Measurements from ENCODE around the gene ADAM12. TPM values are rescaled to one million over a fixed set of nuclear protein-coding genes. Genes with fewer than 3 reads are reported as not detected.

ADAM12 gene
- total RNA-seq, 2 donors from 2014 or later = 0.14 to 1.9 TPM

GRCh38 chr10:126133082-126133620 is 255.1 kb downstream of the ADAM12 start:
- intact Hi-C loops (cut with DNase I) = no loop called here
- TF ChIP-seq, protein P1, sequence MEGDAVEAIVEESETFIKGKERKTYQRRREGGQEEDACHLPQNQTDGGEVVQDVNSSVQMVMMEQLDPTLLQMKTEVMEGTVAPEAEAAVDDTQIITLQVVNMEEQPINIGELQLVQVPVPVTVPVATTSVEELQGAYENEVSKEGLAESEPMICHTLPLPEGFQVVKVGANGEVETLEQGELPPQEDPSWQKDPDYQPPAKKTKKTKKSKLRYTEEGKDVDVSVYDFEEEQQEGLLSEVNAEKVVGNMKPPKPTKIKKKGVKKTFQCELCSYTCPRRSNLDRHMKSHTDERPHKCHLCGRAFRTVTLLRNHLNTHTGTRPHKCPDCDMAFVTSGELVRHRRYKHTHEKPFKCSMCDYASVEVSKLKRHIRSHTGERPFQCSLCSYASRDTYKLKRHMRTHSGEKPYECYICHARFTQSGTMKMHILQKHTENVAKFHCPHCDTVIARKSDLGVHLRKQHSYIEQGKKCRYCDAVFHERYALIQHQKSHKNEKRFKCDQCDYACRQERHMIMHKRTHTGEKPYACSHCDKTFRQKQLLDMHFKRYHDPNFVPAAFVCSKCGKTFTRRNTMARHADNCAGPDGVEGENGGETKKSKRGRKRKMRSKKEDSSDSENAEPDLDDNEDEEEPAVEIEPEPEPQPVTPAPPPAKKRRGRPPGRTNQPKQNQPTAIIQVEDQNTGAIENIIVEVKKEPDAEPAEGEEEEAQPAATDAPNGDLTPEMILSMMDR (IDR thresholded peaks at IDR 0.05) = no peak
- TF ChIP-seq POLR2AphosphoS5 (IDR thresholded peaks at IDR 0.05) = no peak
- TF ChIP-seq POLR2A (IDR thresholded peaks at IDR 0.05) = no peak
- Histone ChIP-seq H3K9me3 (no peaks in the 10 kb centered on the region), H3K4me1 (replicated peaks) (no peaks in the 10 kb centered on the region), H3K36me3 (no peaks in the 10 kb centered on the region), H3K4me3 (no peak overlapping the region), H3K27ac (no peak overlapping the region), H3K27me3 (replicated peaks; ENCODE audit: insufficient read depth) (no peaks in the 10 kb centered on the region)
- 94% methylated on average over 9 of the region's 9 CpGs for WGBS
- no peak for DNase-seq (ENCODE audit: low spot score)

DNA sequence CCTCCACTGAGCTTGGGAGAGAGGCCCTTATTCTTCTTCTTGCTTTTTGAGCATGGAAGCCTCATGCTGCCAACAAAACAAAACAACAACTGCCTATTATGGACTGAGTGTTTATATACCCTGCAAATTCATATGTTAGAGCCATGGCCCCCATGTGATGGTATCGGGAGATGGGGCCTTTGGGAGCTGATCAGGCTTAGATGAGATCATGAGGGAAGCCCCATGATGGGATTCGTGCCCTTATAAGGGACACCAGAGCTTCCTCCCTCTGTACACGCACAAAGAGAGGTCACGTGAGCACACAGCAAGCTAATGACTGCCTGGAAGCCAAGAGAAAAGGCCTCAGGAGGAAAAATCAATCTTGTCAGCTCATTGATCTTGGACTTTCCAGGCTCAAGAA is 256.9 kb downstream of the ADAM12 start:
- H3K4me1 ChIP-seq (replicated peaks) = no peaks in the 10 kb centered on the region
- intact Hi-C loops (cut with DNase I) = no loop called here
- no peak for TF ChIP-seq POLR2AphosphoS5 (IDR thresholded peaks at IDR 0.05)
- TF ChIP-seq POLR2A (IDR thresholded peaks at IDR 0.05) = no peak
- no peaks in the 10 kb centered on the region for H3K27me3 ChIP-seq (replicated peaks; ENCODE audit: insufficient read depth)
- DNase-seq (ENCODE audit: low spot score) = no peak
- no peaks in the 10 kb centered on the region for H3K36me3 ChIP-seq
- WGBS = 82% methylated on average over 4 of the region's 4 CpGs
- no peaks in the 10 kb centered on the region for H3K9me3 ChIP-seq
- no peak overlapping the region for H3K4me3 ChIP-seq
- H3K27ac ChIP-seq = no peak overlapping the region

DNA sequence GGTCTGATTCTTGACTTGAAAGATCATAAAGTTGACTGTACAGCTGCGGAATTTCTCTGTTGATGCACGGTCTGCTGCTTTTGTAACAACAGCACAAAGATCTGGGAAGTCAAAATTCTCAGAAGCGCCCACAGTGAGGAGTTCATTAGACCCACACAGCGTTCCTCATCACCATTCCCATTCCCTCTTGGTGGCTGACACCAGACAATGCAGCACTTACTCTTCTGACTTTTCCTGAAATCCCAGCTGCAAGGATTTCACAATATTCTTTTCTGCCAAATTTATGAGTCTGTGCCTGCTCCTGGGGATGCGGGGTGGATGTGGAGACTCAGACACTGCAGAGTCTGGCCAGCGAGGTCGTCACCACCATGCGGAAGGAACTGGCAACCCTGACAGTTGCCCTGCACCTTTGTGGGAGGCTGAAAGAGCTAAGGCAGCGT is 258.0 kb downstream of the ADAM12 start:
- Histone ChIP-seq H3K36me3 (no peaks in the 10 kb centered on the region), H3K9me3 (no peaks in the 10 kb centered on the region), H3K27me3 (replicated peaks; ENCODE audit: insufficient read depth) (no peaks in the 10 kb centered on the region), H3K4me3 (no peak overlapping the region), H3K27ac (no peak overlapping the region), H3K4me1 (replicated peaks) (no peaks in the 10 kb centered on the region)
- intact Hi-C loops (cut with DNase I) = no loop called here
- WGBS = 62% methylated on average over 9 of the region's 9 CpGs
- TF ChIP-seq, protein P1 (IDR thresholded peaks at IDR 0.05) = no peak
- TF ChIP-seq POLR2A (IDR thresholded peaks at IDR 0.05) (no peak), POLR2AphosphoS5 (IDR thresholded peaks at IDR 0.05) (no peak)
- no peak for DNase-seq (ENCODE audit: low spot score)

GRCh38 chr10:126129026-126129425 is 259.3 kb downstream of the ADAM12 start:
- no peaks in the 10 kb centered on the region for H3K9me3 ChIP-seq
- WGBS = 91% methylated on average over 7 of the region's 7 CpGs
- no peak overlapping the region for H3K4me3 ChIP-seq
- no peak for DNase-seq (ENCODE audit: low spot score)
- TF ChIP-seq, protein P1 (IDR thresholded peaks at IDR 0.05) = no peak
- TF ChIP-seq POLR2A (IDR thresholded peaks at IDR 0.05) (no peak), POLR2AphosphoS5 (IDR thresholded peaks at IDR 0.05) (no peak)
- no peak overlapping the region for H3K27ac ChIP-seq
- intact Hi-C loops (cut with DNase I) = no loop called here
- no peaks in the 10 kb centered on the region for H3K4me1 ChIP-seq (replicated peaks)
- H3K27me3 ChIP-seq (replicated peaks; ENCODE audit: insufficient read depth) = no peaks in the 10 kb centered on the region
- H3K36me3 ChIP-seq = no peaks in the 10 kb centered on the region

DNA sequence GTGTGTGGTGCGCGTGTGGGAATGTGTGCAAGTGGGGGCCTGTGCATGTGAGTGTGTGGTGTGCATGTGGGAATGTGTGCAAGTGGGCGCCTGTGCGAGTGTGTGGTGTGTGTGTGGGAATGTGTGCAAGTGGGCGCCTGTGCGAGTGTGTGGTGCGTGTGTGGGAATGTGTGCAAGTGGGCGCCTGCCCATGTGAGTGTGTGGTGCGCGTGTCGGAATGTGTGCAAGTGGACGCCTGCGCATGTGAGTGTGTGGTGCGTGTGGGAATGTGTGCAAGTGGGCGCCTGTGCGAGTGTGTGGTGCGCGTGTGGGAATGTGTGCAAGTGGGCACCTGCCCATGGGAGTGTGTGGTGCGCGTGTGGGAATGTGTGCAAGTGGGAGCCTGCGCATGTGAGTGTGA is 259.7 kb downstream of the ADAM12 start:
- Histone ChIP-seq H3K4me3 (no peak overlapping the region), H3K36me3 (no peaks in the 10 kb centered on the region), H3K9me3 (no peaks in the 10 kb centered on the region), H3K27me3 (replicated peaks; ENCODE audit: insufficient read depth) (no peaks in the 10 kb centered on the region), H3K27ac (no peak overlapping the region), H3K4me1 (replicated peaks) (no peaks in the 10 kb centered on the region)
- TF ChIP-seq POLR2AphosphoS5 (IDR thresholded peaks at IDR 0.05) (no peak), POLR2A (IDR thresholded peaks at IDR 0.05) (no peak)
- TF ChIP-seq, protein P1 (IDR thresholded peaks at IDR 0.05) = no peak
- DNase-seq (ENCODE audit: low spot score) = no peak
- WGBS = 97% methylated on average over 21 of the region's 21 CpGs
- intact Hi-C loops (cut with DNase I) = no loop called here

All from prostate gland (tissue), 2 donors.